ENCODE measurements around the gene ENTPD6.

DNA sequence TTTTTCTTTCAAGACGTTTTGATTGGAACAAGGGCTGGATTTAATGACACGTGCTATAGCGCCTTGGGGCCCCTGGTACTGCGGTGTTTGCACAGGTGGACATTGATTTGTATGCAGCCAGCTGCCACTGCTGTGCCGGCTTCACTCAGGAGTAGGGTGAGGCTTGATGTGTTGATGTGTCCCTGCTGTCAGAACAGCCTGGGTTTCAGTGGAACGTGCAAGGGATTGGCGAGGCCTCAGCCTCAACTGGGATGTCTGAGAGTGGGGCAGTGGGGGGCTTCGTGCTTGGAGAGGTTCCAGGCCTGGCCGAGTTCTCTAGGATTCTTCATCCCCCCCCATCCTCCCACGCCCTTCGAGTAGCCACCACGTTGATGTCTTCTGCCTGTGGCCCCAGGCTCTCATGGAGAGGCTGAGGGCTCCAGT, 75.3 kb downstream of the ENTPD6 start:
- TF ChIP-seq POLR2A (IDR thresholded peaks at IDR 0.05): no peak
- TF ChIP-seq, protein P1, sequence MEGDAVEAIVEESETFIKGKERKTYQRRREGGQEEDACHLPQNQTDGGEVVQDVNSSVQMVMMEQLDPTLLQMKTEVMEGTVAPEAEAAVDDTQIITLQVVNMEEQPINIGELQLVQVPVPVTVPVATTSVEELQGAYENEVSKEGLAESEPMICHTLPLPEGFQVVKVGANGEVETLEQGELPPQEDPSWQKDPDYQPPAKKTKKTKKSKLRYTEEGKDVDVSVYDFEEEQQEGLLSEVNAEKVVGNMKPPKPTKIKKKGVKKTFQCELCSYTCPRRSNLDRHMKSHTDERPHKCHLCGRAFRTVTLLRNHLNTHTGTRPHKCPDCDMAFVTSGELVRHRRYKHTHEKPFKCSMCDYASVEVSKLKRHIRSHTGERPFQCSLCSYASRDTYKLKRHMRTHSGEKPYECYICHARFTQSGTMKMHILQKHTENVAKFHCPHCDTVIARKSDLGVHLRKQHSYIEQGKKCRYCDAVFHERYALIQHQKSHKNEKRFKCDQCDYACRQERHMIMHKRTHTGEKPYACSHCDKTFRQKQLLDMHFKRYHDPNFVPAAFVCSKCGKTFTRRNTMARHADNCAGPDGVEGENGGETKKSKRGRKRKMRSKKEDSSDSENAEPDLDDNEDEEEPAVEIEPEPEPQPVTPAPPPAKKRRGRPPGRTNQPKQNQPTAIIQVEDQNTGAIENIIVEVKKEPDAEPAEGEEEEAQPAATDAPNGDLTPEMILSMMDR (IDR thresholded peaks at IDR 0.05): no peak

Measured in gastroesophageal sphincter (tissue), 3 donors.